ENCODE measurements around the gene MBOAT1.

Gene MBOAT1

GRCh38 chr6:20233007-20233730, 20.9 kb upstream of the MBOAT1 start:
- no peak for DNase-seq (ENCODE audit: low read depth, low spot score)

- DNase-seq (ENCODE audit: low read depth, low spot score), result no peak
These were observed 19.9 kb upstream of the MBOAT1 start for GRCh38 chr6:20232188-20232587.

GRCh38 chr6:20230401-20231119, 18.3 kb upstream of the MBOAT1 start:
- DNase-seq (ENCODE audit: low read depth, low spot score), result no peak

GRCh38 chr6:20229881-20230280, 17.6 kb upstream of the MBOAT1 start:
- DNase-seq (ENCODE audit: low read depth, low spot score), result no peak

GRCh38 chr6:20227350-20227749, 15.1 kb upstream of the MBOAT1 start:
- DNase-seq (ENCODE audit: low read depth, low spot score), result no peak

GRCh38 chr6:20223141-20223540, 10.9 kb upstream of the MBOAT1 start:
- DNase-seq (ENCODE audit: low read depth, low spot score), result no peak

GRCh38 chr6:20221421-20221820, 9.2 kb upstream of the MBOAT1 start:
- no peak for DNase-seq (ENCODE audit: low read depth, low spot score)

GRCh38 chr6:20220359-20220758, 8.1 kb upstream of the MBOAT1 start:
- no peak for DNase-seq (ENCODE audit: low read depth, low spot score)

GRCh38 chr6:20217891-20218290, 5.6 kb upstream of the MBOAT1 start:
- no peak for DNase-seq (ENCODE audit: low read depth, low spot score)

GRCh38 chr6:20217324-20217855, 5.1 kb upstream of the MBOAT1 start:
- DNase-seq (ENCODE audit: low read depth, low spot score), result no peak

GRCh38 chr6:20215310-20215709, 3.0 kb upstream of the MBOAT1 start:
- no peak for DNase-seq (ENCODE audit: low read depth, low spot score)

GRCh38 chr6:20213271-20213798, 1.1 kb upstream of the MBOAT1 start:
- no peak for DNase-seq (ENCODE audit: low read depth, low spot score)

GRCh38 chr6:20211941-20212391, 303 bp downstream of the MBOAT1 start:
- peak; percentile 15 for DNase-seq (ENCODE audit: low read depth, low spot score)

GRCh38 chr6:20211037-20211940, 980 bp downstream of the MBOAT1 start:
- DNase-seq (ENCODE audit: low read depth, low spot score), result no peak

- DNase-seq (ENCODE audit: low read depth, low spot score), result no peak
These were observed 2.1 kb downstream of the MBOAT1 start for GRCh38 chr6:20210158-20210557.

- no peak for DNase-seq (ENCODE audit: low read depth, low spot score)
These were observed 3.4 kb downstream of the MBOAT1 start for GRCh38 chr6:20208687-20209378.

- no peak for DNase-seq (ENCODE audit: low read depth, low spot score)
These were observed 5.2 kb downstream of the MBOAT1 start for GRCh38 chr6:20207088-20207418.

- no peak for DNase-seq (ENCODE audit: low read depth, low spot score)
These were observed 6.5 kb downstream of the MBOAT1 start for GRCh38 chr6:20205722-20206161.

GRCh38 chr6:20204512-20204894, 7.8 kb downstream of the MBOAT1 start:
- DNase-seq (ENCODE audit: low read depth, low spot score), result no peak

- no peak for DNase-seq (ENCODE audit: low read depth, low spot score)
These were observed 8.4 kb downstream of the MBOAT1 start for GRCh38 chr6:20203561-20204511.

All from brain pericyte (primary cell).